RWPE1 (cell line): ENCODE results near the gene SPOPL.

Source experiments
- CTCF ChIA-PET: fragments of 350-600 bp; sonication (Branson Sonifier 250); formaldehyde crosslinking; extraction: SDS; loops from one replicate; lab custom pipeline; 2021; lab: Yijun Ruan, JAX
- POLR2A ChIA-PET: fragments of 400-600 bp; formaldehyde crosslinking; extraction: SDS; loops from one replicate; lab custom pipeline; 2020; ENCODE audit warnings: antibody characterized with exemption; ENCODE audit not compliant: low non-redundant PET; lab: Yijun Ruan, JAX
- DNase-seq: peaks from one replicate; pipeline ENCODE4 v3.0.0; 2012; ENCODE audit warnings: low spot score
- H3K27ac ChIP-seq: fragments of 450-650 bp; 2 replicates; pipeline ENCODE4 v1.5.1; 2017
- TF ChIP-seq, protein P1 (sequence below): fragments of 450-650 bp; conservative IDR thresholded peaks from 2 replicates; pipeline ENCODE4 v1.5.1; 2017; ENCODE audit warnings: low read depth, mild to moderate bottlenecking

Gene SPOPL

GRCh38 chr2:138504546-138505235 is 3.1 kb downstream of the SPOPL start:
- CTCF ChIA-PET, result interaction anchor here (0.6 to 0.7 kb wide), 2 partner anchors 18 to 154 kb away, joined by 3 read pairs; no protein-coding TSS in a partner anchor
- no peak for DNase-seq
- TF ChIP-seq, protein P1, sequence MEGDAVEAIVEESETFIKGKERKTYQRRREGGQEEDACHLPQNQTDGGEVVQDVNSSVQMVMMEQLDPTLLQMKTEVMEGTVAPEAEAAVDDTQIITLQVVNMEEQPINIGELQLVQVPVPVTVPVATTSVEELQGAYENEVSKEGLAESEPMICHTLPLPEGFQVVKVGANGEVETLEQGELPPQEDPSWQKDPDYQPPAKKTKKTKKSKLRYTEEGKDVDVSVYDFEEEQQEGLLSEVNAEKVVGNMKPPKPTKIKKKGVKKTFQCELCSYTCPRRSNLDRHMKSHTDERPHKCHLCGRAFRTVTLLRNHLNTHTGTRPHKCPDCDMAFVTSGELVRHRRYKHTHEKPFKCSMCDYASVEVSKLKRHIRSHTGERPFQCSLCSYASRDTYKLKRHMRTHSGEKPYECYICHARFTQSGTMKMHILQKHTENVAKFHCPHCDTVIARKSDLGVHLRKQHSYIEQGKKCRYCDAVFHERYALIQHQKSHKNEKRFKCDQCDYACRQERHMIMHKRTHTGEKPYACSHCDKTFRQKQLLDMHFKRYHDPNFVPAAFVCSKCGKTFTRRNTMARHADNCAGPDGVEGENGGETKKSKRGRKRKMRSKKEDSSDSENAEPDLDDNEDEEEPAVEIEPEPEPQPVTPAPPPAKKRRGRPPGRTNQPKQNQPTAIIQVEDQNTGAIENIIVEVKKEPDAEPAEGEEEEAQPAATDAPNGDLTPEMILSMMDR, result no peak
- POLR2A ChIA-PET, result interaction anchor here (0.6 kb wide), 1 partner anchor 372 kb away, joined by 3 read pairs; no protein-coding TSS in a partner anchor
- H3K27ac ChIP-seq, result no peak overlapping the region

- no peak for DNase-seq
- POLR2A ChIA-PET, result no interaction called here
- TF ChIP-seq, protein P1, result no peak
- H3K27ac ChIP-seq, result no peak overlapping the region
- CTCF ChIA-PET, result no interaction called here
Measured at GRCh38 chr2:138507267-138507666, 5.7 kb downstream of the SPOPL start.

- POLR2A ChIA-PET, result no interaction called here
- no peak overlapping the region for H3K27ac ChIP-seq
- CTCF ChIA-PET, result no interaction called here
- DNase-seq, result no peak
- TF ChIP-seq, protein P1, result no peak
Measured at GRCh38 chr2:138510319-138510718, 8.7 kb downstream of the SPOPL start.

DNA sequence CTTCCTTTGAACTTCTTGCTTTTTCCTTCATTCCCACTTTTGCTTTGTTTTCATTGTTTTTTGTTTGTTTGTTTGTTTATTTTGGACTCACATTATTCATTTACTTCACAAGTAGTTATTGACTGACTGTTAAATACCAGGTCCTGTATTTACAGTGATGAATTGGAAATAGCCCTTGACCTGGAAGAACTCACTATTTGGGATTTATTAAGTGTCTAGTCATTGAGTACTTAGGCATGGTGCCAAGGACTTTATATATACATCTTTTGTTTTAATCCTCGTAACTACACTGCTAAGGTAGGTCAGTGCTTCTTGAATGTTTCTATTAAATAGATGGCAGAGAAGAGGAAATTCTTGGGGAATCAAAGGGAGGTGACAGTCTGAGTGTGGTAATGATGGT is 11.1 kb downstream of the SPOPL start:
- ChIA-PET CTCF (no interaction called here), POLR2A (no interaction called here)
- DNase-seq, result no peak
- TF ChIP-seq, protein P1, result no peak
- H3K27ac ChIP-seq, result no peak overlapping the region

- TF ChIP-seq, protein P1, result no peak
- no peak for DNase-seq
- H3K27ac ChIP-seq, result no peak overlapping the region
- CTCF ChIA-PET, result interaction anchor here (0.6 kb wide), 1 partner anchor 487 kb away, joined by 3 read pairs; no protein-coding TSS in a partner anchor
- POLR2A ChIA-PET, result no interaction called here
Measured at GRCh38 chr2:138514173-138514572, 12.6 kb downstream of the SPOPL start.

DNA sequence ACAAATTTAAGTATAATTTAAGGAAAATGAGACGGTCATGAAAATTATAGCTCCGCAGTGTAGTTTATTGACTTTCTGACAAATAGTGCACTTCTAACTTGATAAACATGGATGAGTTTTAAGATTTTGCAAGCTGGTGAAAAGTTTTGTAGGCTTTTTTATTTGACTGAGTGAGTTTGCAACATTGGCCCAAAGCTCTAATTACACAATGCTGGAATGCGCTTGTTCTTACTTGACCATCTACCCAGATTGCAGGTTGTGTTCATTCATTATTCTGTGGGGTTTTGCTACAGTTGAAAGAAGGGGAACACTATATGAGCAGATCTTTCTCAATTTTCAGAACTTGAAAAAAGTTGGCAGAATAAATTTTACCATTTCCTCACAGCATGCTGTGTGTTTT is 13.5 kb downstream of the SPOPL start:
- no peak overlapping the region for H3K27ac ChIP-seq

More for the DNA sequence above, 13.5 kb downstream of the SPOPL start:
- CTCF ChIA-PET, result no interaction called here
- POLR2A ChIA-PET, result no interaction called here
- DNase-seq, result no peak
- TF ChIP-seq, protein P1, result no peak
